ENCODE results near the gene SMURF1.
A peak's percentile ranks its signal among the peaks of the same experiment; 100 is the strongest.
"Not testable (repeated sequence)": the region's sequence is repeated elsewhere in the genome, so short reads cannot be mapped to it uniquely, and the experiment has no call there.

The SMURF1 gene

GRCh38 chr7:99121496-99122021, 22.3 kb downstream of the SMURF1 start:
- no peak for DNase-seq (ENCODE audit: low spot score)

DNA sequence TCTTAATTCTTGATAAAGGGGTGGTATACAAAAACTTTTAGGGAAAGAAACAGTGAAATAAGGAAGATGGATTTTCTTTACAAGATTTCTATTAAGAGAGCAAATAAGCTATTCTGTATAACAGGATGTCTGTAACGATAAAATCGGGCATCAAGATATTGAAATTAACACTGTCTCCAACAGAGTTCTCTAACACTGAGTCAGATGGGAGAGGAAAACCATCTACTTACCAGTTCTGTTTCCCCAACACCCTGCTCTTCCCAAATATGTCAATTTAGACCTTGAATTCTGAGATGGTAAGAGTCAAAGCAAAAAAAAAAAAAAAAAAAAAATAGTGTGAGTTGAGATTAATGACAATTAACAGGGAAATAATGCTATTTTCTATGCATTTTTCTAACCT, 23.0 kb downstream of the SMURF1 start:
- no peak for DNase-seq (ENCODE audit: low spot score)

- no peak for DNase-seq (ENCODE audit: low spot score)
Observed at GRCh38 chr7:99120501-99120900, 23.4 kb downstream of the SMURF1 start.

- DNase-seq (ENCODE audit: low spot score) = no peak
Observed at GRCh38 chr7:99118077-99118476, 25.8 kb downstream of the SMURF1 start.

- DNase-seq (ENCODE audit: low spot score) = no peak
Observed at GRCh38 chr7:99116144-99116543, 27.8 kb downstream of the SMURF1 start.

DNA sequence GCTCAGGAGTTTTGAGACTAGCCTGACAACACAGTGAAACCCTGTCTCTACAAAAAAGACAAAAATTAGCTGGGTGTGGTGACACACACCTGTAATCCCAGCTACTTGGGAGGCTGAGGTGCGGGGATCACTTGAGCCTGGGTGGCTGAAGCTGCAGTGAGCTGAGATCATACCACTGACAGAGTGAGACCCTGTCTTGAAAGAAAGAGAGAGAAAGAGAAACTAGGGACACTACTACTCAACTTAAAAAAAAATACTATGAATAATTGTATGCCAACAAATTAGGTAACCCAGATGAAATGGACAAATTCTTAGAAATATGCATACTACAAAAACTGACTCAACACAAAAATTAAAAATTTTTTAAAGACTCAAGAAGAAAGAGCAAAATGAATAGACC, 28.5 kb downstream of the SMURF1 start:
- no peak for DNase-seq (ENCODE audit: low spot score)

- DNase-seq (ENCODE audit: low spot score) = no peak
Observed at GRCh38 chr7:99112979-99113378, 30.9 kb downstream of the SMURF1 start.

DNA sequence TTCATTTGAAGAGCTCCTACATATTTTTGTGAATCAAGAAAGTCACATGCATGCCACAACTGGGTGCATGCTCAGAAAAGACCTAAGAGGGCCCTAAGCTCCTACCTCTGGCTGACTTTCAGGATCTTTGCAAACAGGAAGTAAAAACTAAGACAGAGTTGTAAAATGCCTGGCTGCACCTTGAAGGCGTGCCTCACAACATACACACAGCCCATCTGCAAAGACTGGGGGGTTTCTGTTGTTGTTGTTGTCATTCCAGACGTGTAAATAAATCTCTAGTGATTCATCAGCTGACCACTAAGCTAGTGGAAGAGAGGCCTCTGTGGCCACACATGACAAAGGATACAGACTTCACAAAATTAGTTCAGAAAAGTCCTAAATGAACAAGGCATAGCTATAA, 31.8 kb downstream of the SMURF1 start:
- DNase-seq (ENCODE audit: low spot score) = no peak

DNA sequence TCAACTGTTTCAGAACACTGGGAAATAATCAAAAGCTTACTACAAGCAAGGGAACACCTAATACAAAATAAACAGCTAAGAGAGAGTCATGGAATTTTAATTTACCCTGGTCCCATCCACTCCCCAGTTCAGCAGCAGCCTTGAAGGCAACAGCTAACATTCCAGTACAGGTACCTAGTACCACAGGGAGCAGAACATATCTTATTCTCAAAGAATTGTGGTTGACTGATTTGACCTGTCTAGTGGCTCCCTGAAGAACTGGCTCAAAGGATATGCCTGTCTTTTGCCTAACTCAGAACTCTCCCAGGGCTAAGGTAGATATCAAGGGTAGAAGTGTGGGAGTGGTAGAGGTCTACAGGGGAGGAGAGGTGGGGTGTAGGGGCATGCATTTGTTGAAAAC, 32.3 kb downstream of the SMURF1 start:
- DNase-seq (ENCODE audit: low spot score) = no peak

- no peak for DNase-seq (ENCODE audit: low spot score)
Observed at GRCh38 chr7:99109108-99110051, 34.5 kb downstream of the SMURF1 start.

DNA sequence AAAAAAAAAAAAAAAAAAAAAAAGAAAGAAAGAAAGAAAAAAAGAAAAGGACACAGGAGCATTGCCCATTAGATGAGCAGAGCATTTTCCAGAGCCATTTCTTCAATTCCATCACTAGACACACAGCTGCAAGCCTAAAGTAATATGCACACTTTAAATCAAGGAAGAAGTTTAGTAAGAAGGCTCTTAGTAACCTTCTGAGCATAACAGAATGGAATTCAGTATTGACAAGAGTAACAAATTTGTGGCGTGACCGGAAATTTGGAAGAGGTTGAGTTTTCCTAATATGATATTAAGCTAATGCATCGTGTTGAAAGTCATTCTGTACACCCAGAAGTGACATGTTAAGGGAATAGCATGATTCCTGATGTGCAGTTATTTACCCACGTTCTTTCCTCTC, 35.3 kb downstream of the SMURF1 start:
- DNase-seq (ENCODE audit: low spot score) = no peak

DNA sequence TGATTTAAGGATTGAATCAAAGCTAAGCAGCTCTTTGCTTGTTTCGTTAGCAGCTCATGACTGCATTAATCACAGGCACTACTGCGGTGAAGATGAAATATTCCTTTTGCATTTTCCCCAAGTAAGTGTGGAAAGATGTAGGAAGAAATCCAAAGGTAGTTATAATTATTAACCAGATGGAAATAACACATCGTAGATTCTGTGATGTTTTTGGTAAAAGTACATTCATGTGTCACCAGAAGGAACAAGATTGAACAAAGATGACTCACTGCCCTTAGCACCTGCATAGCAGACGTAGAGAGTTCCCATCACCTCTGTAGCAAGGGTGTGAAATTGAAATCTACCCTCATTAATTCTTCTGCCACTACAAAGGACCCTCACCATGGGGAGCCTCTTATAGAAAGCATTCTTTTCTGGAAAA, 37.1 kb downstream of the SMURF1 start:
- peak; percentile 35 for DNase-seq (ENCODE audit: low spot score)

- no peak for DNase-seq (ENCODE audit: low spot score)
Observed at GRCh38 chr7:99106411-99106810, 37.5 kb downstream of the SMURF1 start.

DNA sequence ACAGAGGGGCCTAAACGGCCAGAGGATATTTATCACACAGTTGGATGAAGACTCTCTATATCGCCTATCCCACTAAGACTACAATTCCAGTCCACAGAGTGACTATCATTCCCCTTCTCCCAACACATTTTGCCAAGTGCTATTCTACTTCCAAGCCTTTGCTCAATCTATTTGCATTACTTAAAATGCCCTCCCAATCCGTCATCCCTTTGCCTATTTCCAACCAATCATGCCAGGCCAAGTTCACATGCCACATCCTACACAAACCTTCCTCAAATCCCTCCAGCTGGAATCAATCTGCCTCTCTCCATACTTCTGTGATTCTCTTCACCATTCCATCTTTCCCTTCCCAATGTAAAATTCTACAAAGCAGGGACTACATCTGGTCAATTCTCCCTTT, 38.2 kb downstream of the SMURF1 start:
- DNase-seq (ENCODE audit: low spot score) = no peak

DNA sequence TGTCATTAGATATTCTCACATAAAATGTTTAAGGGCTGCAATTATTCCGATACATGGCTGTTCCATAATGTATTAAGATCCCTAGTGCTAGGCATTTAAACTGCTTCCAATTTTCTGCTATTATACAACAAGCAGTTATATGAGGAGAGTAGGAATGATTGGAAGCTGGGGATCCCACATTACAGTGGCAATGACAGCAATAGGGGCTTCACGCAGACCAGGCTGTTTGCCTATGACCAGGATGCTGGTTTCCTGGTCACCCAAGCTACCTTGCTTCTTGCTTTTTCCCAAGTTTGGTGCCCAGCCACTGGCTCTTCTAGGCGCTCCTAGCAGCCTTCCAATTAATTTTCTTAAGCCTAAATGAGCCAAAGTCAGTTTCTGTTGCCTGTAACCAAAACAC, 39.3 kb downstream of the SMURF1 start:
- DNase-seq (ENCODE audit: low spot score) = no peak

- not testable (repeated sequence) for DNase-seq (ENCODE audit: low spot score)
Observed at GRCh38 chr7:99103836-99104235, 40.1 kb downstream of the SMURF1 start.

GRCh38 chr7:99102809-99103690, 40.9 kb downstream of the SMURF1 start:
- peak; percentile 78 for DNase-seq (ENCODE audit: low spot score)

- DNase-seq (ENCODE audit: low spot score) = peak; percentile 18
Observed at GRCh38 chr7:99102361-99102760, 41.5 kb downstream of the SMURF1 start.

DNA sequence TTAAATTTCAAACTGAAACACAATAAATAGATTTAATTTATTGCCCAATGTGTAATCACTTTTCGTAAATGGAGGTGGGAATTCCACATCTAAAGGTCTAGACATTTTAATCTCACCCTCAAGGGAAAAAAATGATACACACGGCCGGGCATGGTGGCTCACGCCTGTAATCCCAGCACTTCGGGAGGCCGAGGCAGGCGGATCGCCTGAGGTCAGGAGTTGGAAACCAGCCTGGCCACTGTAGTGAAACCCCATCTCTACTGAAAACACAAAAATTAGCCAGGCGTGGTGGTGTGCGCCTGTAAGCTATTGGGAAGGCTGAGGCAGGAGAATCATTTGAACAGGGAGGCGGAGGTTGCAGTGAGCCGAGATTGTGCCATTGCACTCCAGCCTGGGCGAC, 42.4 kb downstream of the SMURF1 start:
- not testable (repeated sequence) for DNase-seq (ENCODE audit: low spot score)

GRCh38 chr7:99099499-99100077, 44.3 kb downstream of the SMURF1 start:
- DNase-seq (ENCODE audit: low spot score) = no peak

DNA sequence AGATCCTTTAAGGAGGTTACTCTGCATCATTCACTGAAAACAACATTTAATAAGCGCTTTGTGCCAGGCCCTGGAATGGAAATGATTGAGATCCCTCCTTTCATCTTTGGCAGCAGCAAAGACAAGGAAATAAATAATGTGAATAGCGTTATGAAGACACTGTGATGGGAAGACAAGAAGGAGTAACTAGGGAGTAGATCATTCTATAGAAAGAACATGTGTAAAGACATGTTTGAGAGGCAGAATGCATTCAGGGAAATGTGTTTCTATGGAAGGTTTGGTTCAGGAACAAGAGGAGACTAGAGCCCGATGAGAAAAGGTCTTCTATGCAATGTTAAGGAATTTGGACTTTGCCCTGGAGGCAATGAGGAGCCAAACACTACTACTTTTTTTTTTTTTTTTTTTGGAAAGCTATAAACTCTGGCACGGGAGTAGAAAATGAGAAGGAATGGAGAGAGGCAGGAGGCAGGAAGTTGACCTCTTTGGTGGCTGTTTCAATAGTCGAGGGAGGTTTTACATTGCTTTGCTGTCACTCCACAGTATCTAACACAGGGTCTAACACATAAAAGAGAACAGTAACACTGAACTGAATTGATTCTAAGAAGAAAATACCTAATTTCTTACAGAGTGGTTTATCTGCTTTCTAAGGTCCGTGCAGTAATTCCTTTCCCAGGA, 44.9 kb downstream of the SMURF1 start:
- peak; percentile 52 for DNase-seq (ENCODE audit: low spot score)
